ENCODE measurements around the gene AIMP1. TPM values are rescaled to one million over a fixed set of nuclear protein-coding genes. Genes with fewer than 3 reads are reported as not detected.

Gene AIMP1
- total and polyA plus RNA-seq, 10 of the 15 experiments (the other 5 are each of a cell fraction or from before 2014, with no cell fraction given) = 18.6 to 131 (median 56.5) TPM

- peak; percentile 73 for TF ChIP-seq RELA (IDR thresholded peaks at IDR 0.05; ENCODE audit: borderline replicate concordance, partially characterized antibody)
- TF ChIP-seq YBX1 (IDR thresholded peaks at IDR 0.05) = no peak
- TF ChIP-seq IRF4 (IDR thresholded peaks at IDR 0.05; ENCODE audit: low read depth, low read length) = 0 out of 2 replicates have a peak, but pooled peaks have one; percentile 37
- peak; percentile 95 for TF ChIP-seq POLR2AphosphoS5 (IDR thresholded peaks at IDR 0.05; ENCODE audit: low read length)
- peak; percentile 57 for TF ChIP-seq BACH1 (IDR thresholded peaks at IDR 0.05; ENCODE audit: borderline replicate concordance)
- 0 out of 2 replicates have a peak, but pooled peaks have one; percentile 10 for TF ChIP-seq SREBF1 (IDR thresholded peaks at IDR 0.05; ENCODE audit: low read length)
- no peak for TF ChIP-seq CHD4 (IDR thresholded peaks at IDR 0.05)
- no peak for TF ChIP-seq SUZ12 (IDR thresholded peaks at IDR 0.05; ENCODE audit: unreplicated experiment)
- peak; percentile 78 for TF ChIP-seq HCFC1 (IDR thresholded peaks at IDR 0.05; ENCODE audit: low read length)
- TF ChIP-seq RAD51 (IDR thresholded peaks at IDR 0.05) = peak; percentile 64; the same call in 1 of the 2 replicates
- peak; percentile 73 for TF ChIP-seq E4F1 (IDR thresholded peaks at IDR 0.05; ENCODE audit: borderline replicate concordance, partially characterized antibody)
- TF ChIP-seq SPI1 (IDR thresholded peaks at IDR 0.05; ENCODE audit: borderline replicate concordance, insufficient read depth, low read depth, low read length) = peak; percentile 19; the same call in 1 of the 2 replicates
- TF ChIP-seq TCF12 (IDR thresholded peaks at IDR 0.05; ENCODE audit: low read depth, low read length) = 0 out of 2 replicates have a peak, but pooled peaks have one; percentile 39
- TF ChIP-seq TBL1XR1 (IDR thresholded peaks at IDR 0.05; ENCODE audit: low read depth, low read length) = 0 out of 2 replicates have a peak, but pooled peaks have one; percentile 11
- no peak for TF ChIP-seq FOXM1 (IDR thresholded peaks at IDR 0.05; ENCODE audit: low read depth, low read length)
- no peak for TF ChIP-seq REST (IDR thresholded peaks at IDR 0.05; ENCODE audit: low read depth, low read length)
- peak; percentile 89 for TF ChIP-seq ATF7 (IDR thresholded peaks at IDR 0.05; ENCODE audit: low read depth)
- TF ChIP-seq SMAD1 (IDR thresholded peaks at IDR 0.05; ENCODE audit: low read depth, partially characterized antibody) = peak; percentile 48
- TF ChIP-seq IKZF2 (IDR thresholded peaks at IDR 0.05) = peak in 1 of 2 experiments; percentile 59; a peak in 1 of 4 replicates
- peak; percentile 99 for TF ChIP-seq RELB (IDR thresholded peaks at IDR 0.05; ENCODE audit: low read depth)
- peak; percentile 12; the same call in 1 of the 2 replicates for TF ChIP-seq YY1 (IDR thresholded peaks at IDR 0.05; ENCODE audit: low read depth, low read length)
- peak; percentile 62 for TF ChIP-seq LARP7 (IDR thresholded peaks at IDR 0.05)
- TF ChIP-seq TCF3 (IDR thresholded peaks at IDR 0.05; ENCODE audit: borderline replicate concordance, insufficient read depth, low read depth, low read length) = peak; percentile 8; the same call in 1 of the 2 replicates
Measured at GRCh38 chr4:106315968-106316772, at the start of gene AIMP1, which contains the start of gene TBCK (continued).
